Measurements from ENCODE around the gene MFSD12. TPM values are rescaled to one million over a fixed set of nuclear protein-coding genes. Genes with fewer than 3 reads are reported as not detected.

MFSD12 gene
- total and polyA plus RNA-seq, 2 of the 8 experiments (the other 6 are each of a cell fraction or from before 2014, with no cell fraction given), result 59.6 to 71.3 TPM

DNA sequence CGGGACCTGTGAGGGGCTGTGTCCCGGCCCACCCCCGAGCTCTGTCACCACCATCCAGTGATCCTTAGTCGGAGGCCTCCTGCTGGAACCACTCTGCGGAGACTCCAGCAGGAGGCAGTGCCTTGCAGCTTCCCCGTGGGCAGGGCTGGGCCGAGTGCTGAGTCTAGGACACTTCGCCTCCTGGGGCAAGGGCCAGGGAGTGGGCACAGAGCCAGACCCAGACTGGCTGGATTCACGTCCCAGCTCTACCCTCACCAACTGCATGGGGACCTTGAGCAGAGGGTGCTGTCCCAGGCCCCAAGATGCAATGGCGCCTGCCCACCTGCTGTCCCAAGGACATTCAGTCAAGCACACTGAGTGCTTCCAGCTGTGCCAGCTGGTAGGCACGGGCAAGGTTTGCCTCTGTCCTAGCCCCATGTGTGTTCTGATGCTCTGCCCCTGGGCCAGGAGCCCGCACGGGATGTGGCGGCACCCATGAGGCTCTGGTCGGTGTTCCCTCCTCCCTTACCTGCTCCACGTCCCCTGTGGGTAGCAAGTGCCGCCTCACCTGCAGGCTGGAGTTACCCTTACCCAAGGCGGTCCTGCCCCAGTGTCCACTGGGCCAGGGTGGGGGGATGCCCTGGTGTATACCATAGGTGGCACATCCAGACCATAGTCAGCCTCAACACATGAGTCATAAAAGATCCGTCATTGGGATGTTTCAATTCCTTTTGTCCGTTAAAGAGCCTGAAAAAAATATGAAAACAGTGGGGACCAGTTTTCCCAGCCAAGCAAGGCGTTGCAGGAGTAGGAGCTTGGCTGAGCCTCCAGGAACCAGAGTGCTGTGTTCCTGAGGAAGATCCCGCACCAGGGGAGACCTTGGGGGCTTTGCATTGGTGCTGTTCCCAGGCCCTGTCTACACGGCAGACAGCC is 43.9 kb downstream of the MFSD12 start (continued):
- TF ChIP-seq, protein P1, sequence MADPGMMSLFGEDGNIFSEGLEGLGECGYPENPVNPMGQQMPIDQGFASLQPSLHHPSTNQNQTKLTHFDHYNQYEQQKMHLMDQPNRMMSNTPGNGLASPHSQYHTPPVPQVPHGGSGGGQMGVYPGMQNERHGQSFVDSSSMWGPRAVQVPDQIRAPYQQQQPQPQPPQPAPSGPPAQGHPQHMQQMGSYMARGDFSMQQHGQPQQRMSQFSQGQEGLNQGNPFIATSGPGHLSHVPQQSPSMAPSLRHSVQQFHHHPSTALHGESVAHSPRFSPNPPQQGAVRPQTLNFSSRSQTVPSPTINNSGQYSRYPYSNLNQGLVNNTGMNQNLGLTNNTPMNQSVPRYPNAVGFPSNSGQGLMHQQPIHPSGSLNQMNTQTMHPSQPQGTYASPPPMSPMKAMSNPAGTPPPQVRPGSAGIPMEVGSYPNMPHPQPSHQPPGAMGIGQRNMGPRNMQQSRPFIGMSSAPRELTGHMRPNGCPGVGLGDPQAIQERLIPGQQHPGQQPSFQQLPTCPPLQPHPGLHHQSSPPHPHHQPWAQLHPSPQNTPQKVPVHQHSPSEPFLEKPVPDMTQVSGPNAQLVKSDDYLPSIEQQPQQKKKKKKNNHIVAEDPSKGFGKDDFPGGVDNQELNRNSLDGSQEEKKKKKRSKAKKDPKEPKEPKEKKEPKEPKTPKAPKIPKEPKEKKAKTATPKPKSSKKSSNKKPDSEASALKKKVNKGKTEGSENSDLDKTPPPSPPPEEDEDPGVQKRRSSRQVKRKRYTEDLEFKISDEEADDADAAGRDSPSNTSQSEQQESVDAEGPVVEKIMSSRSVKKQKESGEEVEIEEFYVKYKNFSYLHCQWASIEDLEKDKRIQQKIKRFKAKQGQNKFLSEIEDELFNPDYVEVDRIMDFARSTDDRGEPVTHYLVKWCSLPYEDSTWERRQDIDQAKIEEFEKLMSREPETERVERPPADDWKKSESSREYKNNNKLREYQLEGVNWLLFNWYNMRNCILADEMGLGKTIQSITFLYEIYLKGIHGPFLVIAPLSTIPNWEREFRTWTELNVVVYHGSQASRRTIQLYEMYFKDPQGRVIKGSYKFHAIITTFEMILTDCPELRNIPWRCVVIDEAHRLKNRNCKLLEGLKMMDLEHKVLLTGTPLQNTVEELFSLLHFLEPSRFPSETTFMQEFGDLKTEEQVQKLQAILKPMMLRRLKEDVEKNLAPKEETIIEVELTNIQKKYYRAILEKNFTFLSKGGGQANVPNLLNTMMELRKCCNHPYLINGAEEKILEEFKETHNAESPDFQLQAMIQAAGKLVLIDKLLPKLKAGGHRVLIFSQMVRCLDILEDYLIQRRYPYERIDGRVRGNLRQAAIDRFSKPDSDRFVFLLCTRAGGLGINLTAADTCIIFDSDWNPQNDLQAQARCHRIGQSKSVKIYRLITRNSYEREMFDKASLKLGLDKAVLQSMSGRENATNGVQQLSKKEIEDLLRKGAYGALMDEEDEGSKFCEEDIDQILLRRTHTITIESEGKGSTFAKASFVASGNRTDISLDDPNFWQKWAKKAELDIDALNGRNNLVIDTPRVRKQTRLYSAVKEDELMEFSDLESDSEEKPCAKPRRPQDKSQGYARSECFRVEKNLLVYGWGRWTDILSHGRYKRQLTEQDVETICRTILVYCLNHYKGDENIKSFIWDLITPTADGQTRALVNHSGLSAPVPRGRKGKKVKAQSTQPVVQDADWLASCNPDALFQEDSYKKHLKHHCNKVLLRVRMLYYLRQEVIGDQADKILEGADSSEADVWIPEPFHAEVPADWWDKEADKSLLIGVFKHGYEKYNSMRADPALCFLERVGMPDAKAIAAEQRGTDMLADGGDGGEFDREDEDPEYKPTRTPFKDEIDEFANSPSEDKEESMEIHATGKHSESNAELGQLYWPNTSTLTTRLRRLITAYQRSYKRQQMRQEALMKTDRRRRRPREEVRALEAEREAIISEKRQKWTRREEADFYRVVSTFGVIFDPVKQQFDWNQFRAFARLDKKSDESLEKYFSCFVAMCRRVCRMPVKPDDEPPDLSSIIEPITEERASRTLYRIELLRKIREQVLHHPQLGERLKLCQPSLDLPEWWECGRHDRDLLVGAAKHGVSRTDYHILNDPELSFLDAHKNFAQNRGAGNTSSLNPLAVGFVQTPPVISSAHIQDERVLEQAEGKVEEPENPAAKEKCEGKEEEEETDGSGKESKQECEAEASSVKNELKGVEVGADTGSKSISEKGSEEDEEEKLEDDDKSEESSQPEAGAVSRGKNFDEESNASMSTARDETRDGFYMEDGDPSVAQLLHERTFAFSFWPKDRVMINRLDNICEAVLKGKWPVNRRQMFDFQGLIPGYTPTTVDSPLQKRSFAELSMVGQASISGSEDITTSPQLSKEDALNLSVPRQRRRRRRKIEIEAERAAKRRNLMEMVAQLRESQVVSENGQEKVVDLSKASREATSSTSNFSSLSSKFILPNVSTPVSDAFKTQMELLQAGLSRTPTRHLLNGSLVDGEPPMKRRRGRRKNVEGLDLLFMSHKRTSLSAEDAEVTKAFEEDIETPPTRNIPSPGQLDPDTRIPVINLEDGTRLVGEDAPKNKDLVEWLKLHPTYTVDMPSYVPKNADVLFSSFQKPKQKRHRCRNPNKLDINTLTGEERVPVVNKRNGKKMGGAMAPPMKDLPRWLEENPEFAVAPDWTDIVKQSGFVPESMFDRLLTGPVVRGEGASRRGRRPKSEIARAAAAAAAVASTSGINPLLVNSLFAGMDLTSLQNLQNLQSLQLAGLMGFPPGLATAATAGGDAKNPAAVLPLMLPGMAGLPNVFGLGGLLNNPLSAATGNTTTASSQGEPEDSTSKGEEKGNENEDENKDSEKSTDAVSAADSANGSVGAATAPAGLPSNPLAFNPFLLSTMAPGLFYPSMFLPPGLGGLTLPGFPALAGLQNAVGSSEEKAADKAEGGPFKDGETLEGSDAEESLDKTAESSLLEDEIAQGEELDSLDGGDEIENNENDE (IDR thresholded peaks at IDR 0.05; ENCODE audit: insufficient replicate concordance, low read length), result no peak
- TF ChIP-seq POLR2AphosphoS5 (IDR thresholded peaks at IDR 0.05; ENCODE audit: low read depth, low read length) (no peak), RFX5 (IDR thresholded peaks at IDR 0.05; ENCODE audit: borderline replicate concordance, low read depth, low read length) (no peak), KDM4A (IDR thresholded peaks at IDR 0.05; ENCODE audit: low read depth, low read length, severe bottlenecking) (no peak), KDM5A (IDR thresholded peaks at IDR 0.05; ENCODE audit: low read length) (no peak), CEBPB (IDR thresholded peaks at IDR 0.05; ENCODE audit: low read depth, low read length) (no peak), TAF7 (optimal IDR thresholded peaks at IDR 0.05; ENCODE audit: borderline replicate concordance, low read depth, low read length) (no peak)

Measured in H1 (cell line).